ENCODE results near the gene EPB41. TPM values are rescaled to one million over a fixed set of nuclear protein-coding genes. Genes with fewer than 3 reads are reported as not detected.

The EPB41 gene
- total RNA-seq, 2 donors from 2014 or later, result 65.4 to 74.0 TPM

- intact Hi-C loops (cut with DNase I), result no loop called here
Measured at GRCh38 chr1:28917757-28918118, 3.4 kb downstream of the EPB41 start.

GRCh38 chr1:28921286-28921869 is 7.0 kb downstream of the EPB41 start:
- no peaks in the 10 kb centered on the region for H3K27me3 ChIP-seq
- TF ChIP-seq CTCF (IDR thresholded peaks at IDR 0.05), result no peak
- no peaks in the 10 kb centered on the region for H3K36me3 ChIP-seq
- H3K27ac ChIP-seq, result no peak overlapping the region
- no peak overlapping the region for H3K9ac ChIP-seq (ENCODE audit: low read depth in 2 of 2, low read length in 2 of 2)
- no peaks in the 10 kb centered on the region for H3K9me3 ChIP-seq
- intact Hi-C loops (cut with DNase I), result no loop called here
- peaks cover 2% of the 10 kb centered on the region for H3K4me1 ChIP-seq
- no peak for DNase-seq
- H3K4me3 ChIP-seq, result no peak overlapping the region

More at GRCh38 chr1:28917757-28918118, 3.4 kb downstream of the EPB41 start:
- no peaks in the 10 kb centered on the region for H3K4me1 ChIP-seq
- H3K9ac ChIP-seq (ENCODE audit: low read depth in 2 of 2, low read length in 2 of 2), result no peak overlapping the region
- H3K27me3 ChIP-seq, result no peaks in the 10 kb centered on the region
- H3K36me3 ChIP-seq, result no peaks in the 10 kb centered on the region
- H3K4me3 ChIP-seq, result no peak overlapping the region
- TF ChIP-seq CTCF (IDR thresholded peaks at IDR 0.05), result no peak
- no peaks in the 10 kb centered on the region for H3K9me3 ChIP-seq
- no peak for DNase-seq
- H3K27ac ChIP-seq, result no peak overlapping the region

- DNase-seq, result no peak
- Histone ChIP-seq H3K27ac (no peak overlapping the region), H3K27me3 (no peaks in the 10 kb centered on the region), H3K36me3 (no peaks in the 10 kb centered on the region), H3K9me3 (no peaks in the 10 kb centered on the region), H3K9ac (ENCODE audit: low read depth in 2 of 2, low read length in 2 of 2) (no peak overlapping the region), H3K4me1 (peaks cover 18% of the 10 kb centered on the region), H3K4me3 (no peak overlapping the region)
- TF ChIP-seq CTCF (IDR thresholded peaks at IDR 0.05), result no peak
- intact Hi-C loops (cut with DNase I), result no loop called here
Measured at GRCh38 chr1:28925350-28925891, 11.1 kb downstream of the EPB41 start.

GRCh38 chr1:28926629-28927265 is 12.4 kb downstream of the EPB41 start:
- no peak overlapping the region for H3K4me3 ChIP-seq
- DNase-seq, result peak; percentile 37
- H3K27ac ChIP-seq, result peak overlapping the region; percentile 73
- H3K4me1 ChIP-seq, result peaks cover 18% of the 10 kb centered on the region
- H3K36me3 ChIP-seq, result no peaks in the 10 kb centered on the region
- no peaks in the 10 kb centered on the region for H3K9me3 ChIP-seq
- H3K27me3 ChIP-seq, result no peaks in the 10 kb centered on the region
- no peak for TF ChIP-seq CTCF (IDR thresholded peaks at IDR 0.05)
- intact Hi-C loops (cut with DNase I), result no loop called here
- peak overlapping the region in 1 of 2 donors; percentile 29 for H3K9ac ChIP-seq (ENCODE audit: low read depth in 2 of 2, low read length in 2 of 2)

GRCh38 chr1:28927266-28927647 is 12.9 kb downstream of the EPB41 start:
- H3K4me3 ChIP-seq, result no peak overlapping the region
- no peak for DNase-seq
- H3K4me1 ChIP-seq, result peaks cover 18% of the 10 kb centered on the region
- no peak for TF ChIP-seq CTCF (IDR thresholded peaks at IDR 0.05)
- H3K27ac ChIP-seq, result peak overlapping the region; percentile 73
- H3K9me3 ChIP-seq, result no peaks in the 10 kb centered on the region
- H3K9ac ChIP-seq (ENCODE audit: low read depth in 2 of 2, low read length in 2 of 2), result no peak overlapping the region
- no peaks in the 10 kb centered on the region for H3K36me3 ChIP-seq
- no peaks in the 10 kb centered on the region for H3K27me3 ChIP-seq
- intact Hi-C loops (cut with DNase I), result no loop called here

Measured in colonic mucosa (tissue), 4 donors.